ENCODE results near the gene XK.

XK gene

GRCh38 chrX:37658343-37659030 is 27.1 kb upstream of the XK start:
- H3K4me1 ChIP-seq (ENCODE audit: control insufficient read depth, insufficient read depth, low read length): no peaks in the 10 kb centered on the region
- no peak overlapping the region for H3K9ac ChIP-seq (ENCODE audit: low read depth, low read length)
- H3K36me3 ChIP-seq (ENCODE audit: control insufficient read depth, insufficient read depth, low read length): no peaks in the 10 kb centered on the region
- H3K9me3 ChIP-seq (ENCODE audit: control insufficient read depth, insufficient read depth, low read length): no peaks in the 10 kb centered on the region
- H3K4me3 ChIP-seq (ENCODE audit: low read depth, low read length): no peak overlapping the region
- H3K27me3 ChIP-seq (ENCODE audit: control insufficient read depth, insufficient read depth, low read length): no peaks in the 10 kb centered on the region

- H3K4me3 ChIP-seq (ENCODE audit: low read depth, low read length): no peak overlapping the region
- H3K9me3 ChIP-seq (ENCODE audit: control insufficient read depth, insufficient read depth, low read length): no peaks in the 10 kb centered on the region
- no peaks in the 10 kb centered on the region for H3K4me1 ChIP-seq (ENCODE audit: control insufficient read depth, insufficient read depth, low read length)
- no peaks in the 10 kb centered on the region for H3K36me3 ChIP-seq (ENCODE audit: control insufficient read depth, insufficient read depth, low read length)
- H3K27me3 ChIP-seq (ENCODE audit: control insufficient read depth, insufficient read depth, low read length): no peaks in the 10 kb centered on the region
- H3K9ac ChIP-seq (ENCODE audit: low read depth, low read length): no peak overlapping the region
These were observed 26.5 kb upstream of the XK start for GRCh38 chrX:37659047-37659446.

GRCh38 chrX:37662181-37662580 is 23.4 kb upstream of the XK start:
- no peak overlapping the region for H3K4me3 ChIP-seq (ENCODE audit: low read depth, low read length)
- no peaks in the 10 kb centered on the region for H3K4me1 ChIP-seq (ENCODE audit: control insufficient read depth, insufficient read depth, low read length)
- H3K9me3 ChIP-seq (ENCODE audit: control insufficient read depth, insufficient read depth, low read length): no peaks in the 10 kb centered on the region
- H3K9ac ChIP-seq (ENCODE audit: low read depth, low read length): no peak overlapping the region
- H3K36me3 ChIP-seq (ENCODE audit: control insufficient read depth, insufficient read depth, low read length): no peaks in the 10 kb centered on the region
- H3K27me3 ChIP-seq (ENCODE audit: control insufficient read depth, insufficient read depth, low read length): no peaks in the 10 kb centered on the region

- H3K4me1 ChIP-seq (ENCODE audit: control insufficient read depth, insufficient read depth, low read length): no peaks in the 10 kb centered on the region
- no peak overlapping the region for H3K9ac ChIP-seq (ENCODE audit: low read depth, low read length)
- no peaks in the 10 kb centered on the region for H3K36me3 ChIP-seq (ENCODE audit: control insufficient read depth, insufficient read depth, low read length)
- no peaks in the 10 kb centered on the region for H3K9me3 ChIP-seq (ENCODE audit: control insufficient read depth, insufficient read depth, low read length)
- H3K27me3 ChIP-seq (ENCODE audit: control insufficient read depth, insufficient read depth, low read length): no peaks in the 10 kb centered on the region
- no peak overlapping the region for H3K4me3 ChIP-seq (ENCODE audit: low read depth, low read length)
These were observed 19.1 kb upstream of the XK start for GRCh38 chrX:37666516-37666915.

GRCh38 chrX:37667141-37667540 is 18.4 kb upstream of the XK start:
- Histone ChIP-seq H3K4me1 (ENCODE audit: control insufficient read depth, insufficient read depth, low read length) (no peaks in the 10 kb centered on the region), H3K9me3 (ENCODE audit: control insufficient read depth, insufficient read depth, low read length) (no peaks in the 10 kb centered on the region), H3K4me3 (ENCODE audit: low read depth, low read length) (no peak overlapping the region), H3K36me3 (ENCODE audit: control insufficient read depth, insufficient read depth, low read length) (no peaks in the 10 kb centered on the region), H3K27me3 (ENCODE audit: control insufficient read depth, insufficient read depth, low read length) (no peaks in the 10 kb centered on the region), H3K9ac (ENCODE audit: low read depth, low read length) (no peak overlapping the region)

GRCh38 chrX:37672563-37672962 is 13.0 kb upstream of the XK start:
- H3K9me3 ChIP-seq (ENCODE audit: control insufficient read depth, insufficient read depth, low read length): no peaks in the 10 kb centered on the region
- no peaks in the 10 kb centered on the region for H3K36me3 ChIP-seq (ENCODE audit: control insufficient read depth, insufficient read depth, low read length)
- H3K4me3 ChIP-seq (ENCODE audit: low read depth, low read length): no peak overlapping the region
- H3K9ac ChIP-seq (ENCODE audit: low read depth, low read length): no peak overlapping the region
- H3K4me1 ChIP-seq (ENCODE audit: control insufficient read depth, insufficient read depth, low read length): no peaks in the 10 kb centered on the region
- H3K27me3 ChIP-seq (ENCODE audit: control insufficient read depth, insufficient read depth, low read length): no peaks in the 10 kb centered on the region

- H3K36me3 ChIP-seq (ENCODE audit: control insufficient read depth, insufficient read depth, low read length): no peaks in the 10 kb centered on the region
- H3K9me3 ChIP-seq (ENCODE audit: control insufficient read depth, insufficient read depth, low read length): no peaks in the 10 kb centered on the region
- H3K27me3 ChIP-seq (ENCODE audit: control insufficient read depth, insufficient read depth, low read length): no peaks in the 10 kb centered on the region
- peaks cover 2% of the 10 kb centered on the region for H3K4me1 ChIP-seq (ENCODE audit: control insufficient read depth, insufficient read depth, low read length)
- H3K9ac ChIP-seq (ENCODE audit: low read depth, low read length): no peak overlapping the region
- no peak overlapping the region for H3K4me3 ChIP-seq (ENCODE audit: low read depth, low read length)
These were observed 8.8 kb upstream of the XK start for GRCh38 chrX:37676811-37677210.

GRCh38 chrX:37677243-37677642 is 8.3 kb upstream of the XK start:
- H3K9me3 ChIP-seq (ENCODE audit: control insufficient read depth, insufficient read depth, low read length): no peaks in the 10 kb centered on the region
- H3K4me3 ChIP-seq (ENCODE audit: low read depth, low read length): no peak overlapping the region

GRCh38 chrX:37677765-37678164 is 7.8 kb upstream of the XK start:
- H3K4me3 ChIP-seq (ENCODE audit: low read depth, low read length): no peak overlapping the region
- H3K4me1 ChIP-seq (ENCODE audit: control insufficient read depth, insufficient read depth, low read length): peaks cover 2% of the 10 kb centered on the region
- H3K9me3 ChIP-seq (ENCODE audit: control insufficient read depth, insufficient read depth, low read length): no peaks in the 10 kb centered on the region
- no peak overlapping the region for H3K9ac ChIP-seq (ENCODE audit: low read depth, low read length)
- H3K27me3 ChIP-seq (ENCODE audit: control insufficient read depth, insufficient read depth, low read length): no peaks in the 10 kb centered on the region
- H3K36me3 ChIP-seq (ENCODE audit: control insufficient read depth, insufficient read depth, low read length): no peaks in the 10 kb centered on the region

More at GRCh38 chrX:37677243-37677642, 8.3 kb upstream of the XK start:
- H3K36me3 ChIP-seq (ENCODE audit: control insufficient read depth, insufficient read depth, low read length): no peaks in the 10 kb centered on the region
- no peak overlapping the region for H3K9ac ChIP-seq (ENCODE audit: low read depth, low read length)
- no peaks in the 10 kb centered on the region for H3K27me3 ChIP-seq (ENCODE audit: control insufficient read depth, insufficient read depth, low read length)
- peaks cover 2% of the 10 kb centered on the region for H3K4me1 ChIP-seq (ENCODE audit: control insufficient read depth, insufficient read depth, low read length)

- no peaks in the 10 kb centered on the region for H3K27me3 ChIP-seq (ENCODE audit: control insufficient read depth, insufficient read depth, low read length)
- no peaks in the 10 kb centered on the region for H3K9me3 ChIP-seq (ENCODE audit: control insufficient read depth, insufficient read depth, low read length)
- H3K36me3 ChIP-seq (ENCODE audit: control insufficient read depth, insufficient read depth, low read length): no peaks in the 10 kb centered on the region
- no peak overlapping the region for H3K4me3 ChIP-seq (ENCODE audit: low read depth, low read length)
- H3K9ac ChIP-seq (ENCODE audit: low read depth, low read length): no peak overlapping the region
- peaks cover 2% of the 10 kb centered on the region for H3K4me1 ChIP-seq (ENCODE audit: control insufficient read depth, insufficient read depth, low read length)
These were observed 7.0 kb upstream of the XK start for GRCh38 chrX:37678574-37678973.

- Histone ChIP-seq H3K36me3 (ENCODE audit: control insufficient read depth, insufficient read depth, low read length) (no peaks in the 10 kb centered on the region), H3K4me3 (ENCODE audit: low read depth, low read length) (no peak overlapping the region), H3K4me1 (ENCODE audit: control insufficient read depth, insufficient read depth, low read length) (peaks cover 2% of the 10 kb centered on the region), H3K9me3 (ENCODE audit: control insufficient read depth, insufficient read depth, low read length) (no peaks in the 10 kb centered on the region), H3K9ac (ENCODE audit: low read depth, low read length) (no peak overlapping the region), H3K27me3 (ENCODE audit: control insufficient read depth, insufficient read depth, low read length) (no peaks in the 10 kb centered on the region)
These were observed 6.4 kb upstream of the XK start for GRCh38 chrX:37679230-37679629.

GRCh38 chrX:37679888-37680287 is 5.7 kb upstream of the XK start:
- no peaks in the 10 kb centered on the region for H3K36me3 ChIP-seq (ENCODE audit: control insufficient read depth, insufficient read depth, low read length)
- H3K4me1 ChIP-seq (ENCODE audit: control insufficient read depth, insufficient read depth, low read length): peaks cover 4% of the 10 kb centered on the region
- H3K4me3 ChIP-seq (ENCODE audit: low read depth, low read length): no peak overlapping the region
- H3K9me3 ChIP-seq (ENCODE audit: control insufficient read depth, insufficient read depth, low read length): no peaks in the 10 kb centered on the region
- no peaks in the 10 kb centered on the region for H3K27me3 ChIP-seq (ENCODE audit: control insufficient read depth, insufficient read depth, low read length)
- no peak overlapping the region for H3K9ac ChIP-seq (ENCODE audit: low read depth, low read length)

Measured in iPS-15b (cell line).